Gastroesophageal sphincter (tissue), 3 donors: ENCODE measurements around the gene IKZF2.

Experiments
- POLR2AphosphoS5 ChIP-seq: sonication (generic); formaldehyde crosslinking; IDR thresholded peaks from one replicate; pipeline ENCODE4 v1.6.1; 2017; ENCODE audit warnings: antibody characterized with exemption
- TF ChIP-seq, protein P1 (sequence below), 4 experiments: fragments of 200-600 bp in 2 of 4; fragments of 450-650 bp in 2 of 4; sonication (generic) in 1 of 4; IDR thresholded peaks; one replicate each; pipeline ENCODE4 v1.5.1; 2017 to 2019; ENCODE audit warnings: antibody characterized with exemption in 4 of 4, mild to moderate bottlenecking in 2 of 4, moderate library complexity in 2 of 4

DNA sequence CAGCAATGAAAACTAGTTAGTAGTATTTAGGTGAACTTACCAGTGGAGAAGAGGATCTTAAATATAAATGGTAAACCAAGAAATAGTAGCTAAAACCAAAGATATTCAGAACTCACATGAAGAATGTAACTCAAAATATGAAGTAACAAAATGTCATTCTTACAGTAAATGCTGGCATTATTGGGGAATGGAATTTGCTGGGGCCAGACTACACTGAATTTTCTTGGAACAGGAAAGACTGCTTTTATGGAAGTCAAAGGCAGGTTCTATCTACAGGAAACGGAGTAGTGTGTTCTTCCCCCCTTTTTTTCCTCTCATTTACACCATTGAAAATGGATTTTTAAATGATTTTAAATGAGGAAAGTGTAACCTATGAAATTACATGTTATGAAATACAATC lies 188.7 kb downstream of the IKZF2 start:
- TF ChIP-seq POLR2AphosphoS5: no peak
- TF ChIP-seq, protein P1, sequence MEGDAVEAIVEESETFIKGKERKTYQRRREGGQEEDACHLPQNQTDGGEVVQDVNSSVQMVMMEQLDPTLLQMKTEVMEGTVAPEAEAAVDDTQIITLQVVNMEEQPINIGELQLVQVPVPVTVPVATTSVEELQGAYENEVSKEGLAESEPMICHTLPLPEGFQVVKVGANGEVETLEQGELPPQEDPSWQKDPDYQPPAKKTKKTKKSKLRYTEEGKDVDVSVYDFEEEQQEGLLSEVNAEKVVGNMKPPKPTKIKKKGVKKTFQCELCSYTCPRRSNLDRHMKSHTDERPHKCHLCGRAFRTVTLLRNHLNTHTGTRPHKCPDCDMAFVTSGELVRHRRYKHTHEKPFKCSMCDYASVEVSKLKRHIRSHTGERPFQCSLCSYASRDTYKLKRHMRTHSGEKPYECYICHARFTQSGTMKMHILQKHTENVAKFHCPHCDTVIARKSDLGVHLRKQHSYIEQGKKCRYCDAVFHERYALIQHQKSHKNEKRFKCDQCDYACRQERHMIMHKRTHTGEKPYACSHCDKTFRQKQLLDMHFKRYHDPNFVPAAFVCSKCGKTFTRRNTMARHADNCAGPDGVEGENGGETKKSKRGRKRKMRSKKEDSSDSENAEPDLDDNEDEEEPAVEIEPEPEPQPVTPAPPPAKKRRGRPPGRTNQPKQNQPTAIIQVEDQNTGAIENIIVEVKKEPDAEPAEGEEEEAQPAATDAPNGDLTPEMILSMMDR (IDR thresholded peaks at IDR 0.05): no peak
